Chondrocyte (in vitro differentiated cells): ENCODE results near the gene C1orf50. TPM values are rescaled to one million over a fixed set of nuclear protein-coding genes. Genes with fewer than 3 reads are reported as not detected.

ENCODE experiments used
- DNase-seq: peaks from one replicate; pipeline ENCODE4 v3.0.0; 2021; ENCODE audit warnings: mixed read lengths, low spot score
- H3K27ac Mint-ChIP-seq: one replicate; pipeline ENCODE4 v1.8.0; 2021; ENCODE audit warnings: mild to moderate bottlenecking, moderate library complexity, mixed read lengths; ENCODE audit not compliant: unreplicated experiment
- H3K27me3 Mint-ChIP-seq: 2 replicates; pipeline ENCODE4 v1.8.0; 2021; ENCODE audit warnings: low read depth, mixed read lengths
- H3K36me3 Mint-ChIP-seq: 2 replicates; pipeline ENCODE4 v1.8.0; 2021; ENCODE audit warnings: low read depth, mixed read lengths
- H3K4me1 Mint-ChIP-seq: 2 replicates; pipeline ENCODE4 v1.8.0; 2021; ENCODE audit warnings: low read depth, mild to moderate bottlenecking, mixed read lengths
- H3K4me3 Mint-ChIP-seq: one replicate; pipeline ENCODE4 v1.8.0; 2021; ENCODE audit warnings: mild to moderate bottlenecking, moderate library complexity, mixed read lengths; ENCODE audit not compliant: unreplicated experiment
- H3K9me3 Mint-ChIP-seq: 2 replicates; pipeline ENCODE4 v1.8.0; 2021; ENCODE audit warnings: low read depth, mixed read lengths
- total RNA-seq: library from RNA; stranded (reverse); gene quantifications from 3 replicates; pipeline ENCODE4 v1.2.1, GENCODE V29; 2021
- TF ChIP-seq, protein P1 (sequence below): fragments of 200-600 bp; sonication (generic); IDR thresholded peaks from 2 replicates; pipeline ENCODE4 v1.5.0; 2021; ENCODE audit warnings: antibody characterized with exemption, mild to moderate bottlenecking, moderate library complexity

Gene C1orf50
- total RNA-seq, 1 donor from 2014 or later = 6.7 TPM

DNA sequence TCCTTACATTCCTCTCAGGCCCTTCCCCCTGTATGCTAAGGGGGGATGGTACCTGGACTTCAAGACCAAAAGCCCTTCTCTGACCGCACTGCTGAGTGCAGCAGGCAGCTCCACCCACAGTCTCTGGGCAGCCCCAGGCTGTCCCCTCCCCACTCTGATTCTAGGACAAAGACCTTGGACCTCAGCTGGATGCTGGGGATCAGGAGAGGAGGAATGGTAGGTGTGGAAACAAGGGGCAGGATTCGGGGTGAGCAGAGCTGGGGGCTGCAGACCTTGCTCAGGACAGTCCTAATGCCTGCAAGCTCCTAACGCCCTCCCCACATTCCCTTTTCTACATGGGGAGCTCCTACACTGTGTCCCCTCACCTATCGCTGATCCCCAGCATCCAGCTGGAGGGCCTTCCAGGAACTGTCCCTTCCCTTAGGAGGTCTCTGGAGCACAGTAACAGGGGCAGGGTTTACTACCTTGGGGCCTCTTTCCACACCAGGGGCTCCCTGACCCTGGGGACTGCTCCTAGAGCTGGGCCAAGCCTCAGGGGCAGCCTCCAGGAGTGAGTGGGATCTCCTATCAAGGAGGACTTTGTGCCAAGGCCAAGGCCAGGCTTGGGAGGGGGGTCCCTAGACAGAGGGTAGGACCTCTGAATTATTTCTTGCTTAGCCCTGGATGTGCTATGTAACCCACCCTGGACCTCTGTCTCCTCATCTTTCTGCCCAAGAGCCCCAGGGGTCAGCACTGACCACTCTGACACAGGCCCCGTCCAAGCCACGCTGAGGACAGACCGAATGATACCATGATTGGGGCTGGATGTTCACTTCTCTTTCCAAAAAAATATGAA, 32.6 kb upstream of the C1orf50 start:
- Mint-ChIP-seq H3K36me3 (no peaks in the 10 kb centered on the region), H3K4me1 (peaks cover 6% of the 10 kb centered on the region), H3K27ac (no peak overlapping the region), H3K27me3 (no peaks in the 10 kb centered on the region), H3K4me3 (no peak overlapping the region), H3K9me3 (no peaks in the 10 kb centered on the region)
- TF ChIP-seq, protein P1, sequence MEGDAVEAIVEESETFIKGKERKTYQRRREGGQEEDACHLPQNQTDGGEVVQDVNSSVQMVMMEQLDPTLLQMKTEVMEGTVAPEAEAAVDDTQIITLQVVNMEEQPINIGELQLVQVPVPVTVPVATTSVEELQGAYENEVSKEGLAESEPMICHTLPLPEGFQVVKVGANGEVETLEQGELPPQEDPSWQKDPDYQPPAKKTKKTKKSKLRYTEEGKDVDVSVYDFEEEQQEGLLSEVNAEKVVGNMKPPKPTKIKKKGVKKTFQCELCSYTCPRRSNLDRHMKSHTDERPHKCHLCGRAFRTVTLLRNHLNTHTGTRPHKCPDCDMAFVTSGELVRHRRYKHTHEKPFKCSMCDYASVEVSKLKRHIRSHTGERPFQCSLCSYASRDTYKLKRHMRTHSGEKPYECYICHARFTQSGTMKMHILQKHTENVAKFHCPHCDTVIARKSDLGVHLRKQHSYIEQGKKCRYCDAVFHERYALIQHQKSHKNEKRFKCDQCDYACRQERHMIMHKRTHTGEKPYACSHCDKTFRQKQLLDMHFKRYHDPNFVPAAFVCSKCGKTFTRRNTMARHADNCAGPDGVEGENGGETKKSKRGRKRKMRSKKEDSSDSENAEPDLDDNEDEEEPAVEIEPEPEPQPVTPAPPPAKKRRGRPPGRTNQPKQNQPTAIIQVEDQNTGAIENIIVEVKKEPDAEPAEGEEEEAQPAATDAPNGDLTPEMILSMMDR = no peak
- no peak for DNase-seq

DNA sequence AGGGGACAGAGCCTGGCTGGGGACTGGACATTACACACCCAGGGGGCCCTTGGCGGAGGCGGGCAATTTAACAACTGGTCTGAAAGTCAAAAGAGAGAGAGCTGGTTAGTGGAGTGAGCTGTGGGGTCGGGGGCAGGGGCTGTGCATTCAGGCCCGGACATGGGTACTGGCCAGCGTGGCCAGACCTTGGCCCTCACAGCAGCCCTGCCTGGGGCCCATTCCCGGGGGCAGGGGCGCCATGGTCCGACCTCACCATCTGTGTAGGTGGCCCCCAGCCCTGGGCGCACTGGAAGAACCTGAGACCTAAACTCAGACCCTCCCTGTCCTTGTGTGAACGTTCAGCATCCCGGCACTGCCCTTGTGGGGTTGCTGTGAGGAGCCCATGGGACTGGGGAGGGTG, 32.0 kb upstream of the C1orf50 start:
- Mint-ChIP-seq H3K27me3 (no peaks in the 10 kb centered on the region), H3K4me3 (no peak overlapping the region), H3K27ac (no peak overlapping the region), H3K36me3 (no peaks in the 10 kb centered on the region), H3K4me1 (peaks cover 6% of the 10 kb centered on the region), H3K9me3 (no peaks in the 10 kb centered on the region)
- TF ChIP-seq, protein P1 = no peak
- no peak for DNase-seq

DNA sequence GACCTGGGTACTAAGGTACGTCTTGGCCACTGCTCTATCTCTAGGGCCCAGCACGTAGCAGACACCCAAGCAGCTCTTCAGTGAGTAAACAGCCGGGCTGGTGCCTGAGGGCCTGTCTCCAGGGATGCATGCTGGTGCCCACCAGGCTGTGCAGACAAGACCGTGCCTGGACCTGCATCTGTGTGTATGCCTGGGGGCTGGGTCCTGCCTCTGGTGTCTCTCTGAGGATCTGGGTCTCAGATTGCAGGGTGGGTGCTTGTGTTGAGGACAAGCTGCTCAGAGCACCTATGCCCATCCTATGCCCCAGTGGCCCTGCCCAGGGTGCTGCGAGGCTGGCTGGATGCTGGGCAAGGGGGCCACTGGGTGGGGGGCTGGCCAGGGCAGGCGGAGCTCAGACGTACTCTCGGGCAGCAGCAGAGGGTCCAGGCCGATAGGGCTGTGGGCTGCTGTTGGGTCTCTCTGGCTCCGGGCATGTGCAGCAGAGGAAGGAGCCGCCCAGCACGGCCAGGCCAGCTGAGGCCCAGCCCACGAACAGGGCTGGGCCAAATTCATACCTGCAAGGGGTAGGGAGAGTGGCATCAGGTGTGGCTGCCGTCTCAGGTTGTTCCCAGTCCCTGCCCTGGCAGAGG, 31.5 kb upstream of the C1orf50 start:
- no peaks in the 10 kb centered on the region for H3K36me3 Mint-ChIP-seq
- peaks cover 6% of the 10 kb centered on the region for H3K4me1 Mint-ChIP-seq
- H3K27ac Mint-ChIP-seq = no peak overlapping the region
- H3K27me3 Mint-ChIP-seq = no peaks in the 10 kb centered on the region
- no peaks in the 10 kb centered on the region for H3K9me3 Mint-ChIP-seq
- no peak overlapping the region for H3K4me3 Mint-ChIP-seq
- TF ChIP-seq, protein P1 = no peak
- DNase-seq = no peak

DNA sequence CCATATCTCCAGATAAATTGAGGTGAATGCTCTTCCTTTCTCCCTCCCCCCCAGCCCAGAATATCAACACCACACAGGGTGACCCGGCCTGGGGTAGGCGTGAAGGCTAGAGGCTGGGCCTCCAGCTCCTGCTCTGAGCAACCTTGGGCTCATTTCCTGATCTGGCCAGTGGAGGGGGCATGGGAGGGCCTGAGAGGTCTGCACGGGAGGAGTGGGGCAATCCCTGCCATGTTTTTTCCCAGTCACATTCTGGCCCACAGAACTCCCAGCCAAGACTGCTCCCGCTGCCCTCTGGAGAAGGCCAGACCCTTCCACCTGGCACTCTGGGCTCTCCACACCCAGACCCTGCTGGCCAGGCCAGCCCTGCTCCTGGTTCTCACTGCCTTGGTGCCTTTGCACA, 30.9 kb upstream of the C1orf50 start:
- Mint-ChIP-seq H3K9me3 (no peaks in the 10 kb centered on the region), H3K27ac (no peak overlapping the region)

DNA sequence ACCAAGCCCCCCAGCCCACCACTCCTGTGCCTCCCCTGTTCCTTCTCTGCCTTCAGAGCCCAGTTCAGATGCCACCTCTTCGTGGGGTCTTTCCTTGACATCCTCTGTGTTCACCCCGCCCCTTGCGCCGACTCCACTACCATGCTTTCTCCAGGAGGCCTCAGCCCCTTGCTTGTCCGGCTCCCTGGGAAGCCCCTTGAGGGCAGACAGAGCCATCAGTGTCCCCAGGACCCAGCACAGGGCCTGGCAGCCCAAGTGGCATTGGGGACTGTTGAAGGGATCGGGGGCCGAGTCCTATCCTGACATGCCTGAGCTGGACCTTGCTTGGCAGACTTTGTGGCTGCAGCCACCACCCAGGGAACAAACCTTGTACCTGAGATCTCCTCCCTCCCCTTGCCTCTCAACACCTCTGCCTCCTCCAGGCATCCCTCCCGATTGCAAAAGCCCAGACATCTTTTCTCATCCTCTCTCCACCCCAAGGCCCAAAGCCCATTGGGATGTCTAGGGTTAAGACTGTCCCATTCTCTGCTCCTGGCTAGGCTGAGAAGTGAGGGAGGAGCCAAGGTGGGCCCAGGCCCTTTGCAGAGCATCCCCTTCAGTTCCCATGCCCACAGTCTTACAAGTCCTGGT, 30.4 kb upstream of the C1orf50 start:
- Mint-ChIP-seq H3K4me1 (peaks cover 6% of the 10 kb centered on the region), H3K27ac (no peak overlapping the region)
- no peak for DNase-seq

More for the DNA sequence above, 30.9 kb upstream of the C1orf50 start:
- no peaks in the 10 kb centered on the region for H3K36me3 Mint-ChIP-seq
- no peak overlapping the region for H3K4me3 Mint-ChIP-seq
- DNase-seq = no peak
- peaks cover 6% of the 10 kb centered on the region for H3K4me1 Mint-ChIP-seq
- TF ChIP-seq, protein P1 = peak; percentile 52
- H3K27me3 Mint-ChIP-seq = no peaks in the 10 kb centered on the region

More for the DNA sequence above, 30.4 kb upstream of the C1orf50 start:
- TF ChIP-seq, protein P1 = no peak
- Mint-ChIP-seq H3K4me3 (no peak overlapping the region), H3K9me3 (no peaks in the 10 kb centered on the region), H3K36me3 (no peaks in the 10 kb centered on the region), H3K27me3 (no peaks in the 10 kb centered on the region)
